Measurements from ENCODE around the gene HTT. TPM values are rescaled to one million over a fixed set of nuclear protein-coding genes. Genes with fewer than 3 reads are reported as not detected.

Gene HTT
- polyA plus RNA-seq, 3 donors: 10.2 to 19.0 (median 12.2) TPM

GRCh38 chr4:3111461-3111860 is 37.0 kb downstream of the HTT start:
- WGBS, 3 donors: 63 to 75% (median 64%) methylated on average over 5 of the region's 5 CpGs
- H3K27ac ChIP-seq (ENCODE audit: low read depth, low read length): no peak overlapping the region

DNA sequence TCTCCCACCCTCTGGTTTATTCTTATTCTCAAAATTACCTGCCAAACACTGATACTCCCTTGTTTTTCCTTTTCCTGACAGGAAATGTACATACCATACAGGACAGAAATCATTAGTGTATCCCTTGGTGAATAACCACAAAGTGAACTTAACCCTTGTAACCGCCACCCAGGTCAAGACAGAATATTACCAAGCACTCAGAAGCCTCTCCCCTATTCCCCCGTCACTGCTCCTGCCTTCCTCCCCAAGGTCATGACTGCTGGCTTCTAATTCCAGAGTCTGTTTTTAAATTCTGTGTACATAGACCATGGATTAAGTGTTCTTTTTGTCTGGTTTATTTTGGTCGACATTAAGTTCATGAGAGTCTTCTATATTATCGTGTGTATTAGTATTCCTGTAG is 37.7 kb downstream of the HTT start:
- H3K27ac ChIP-seq (ENCODE audit: low read depth, low read length): no peak overlapping the region
- WGBS, 3 donors: 70 to 77% (median 70%) methylated on average over 4 of the region's 4 CpGs

DNA sequence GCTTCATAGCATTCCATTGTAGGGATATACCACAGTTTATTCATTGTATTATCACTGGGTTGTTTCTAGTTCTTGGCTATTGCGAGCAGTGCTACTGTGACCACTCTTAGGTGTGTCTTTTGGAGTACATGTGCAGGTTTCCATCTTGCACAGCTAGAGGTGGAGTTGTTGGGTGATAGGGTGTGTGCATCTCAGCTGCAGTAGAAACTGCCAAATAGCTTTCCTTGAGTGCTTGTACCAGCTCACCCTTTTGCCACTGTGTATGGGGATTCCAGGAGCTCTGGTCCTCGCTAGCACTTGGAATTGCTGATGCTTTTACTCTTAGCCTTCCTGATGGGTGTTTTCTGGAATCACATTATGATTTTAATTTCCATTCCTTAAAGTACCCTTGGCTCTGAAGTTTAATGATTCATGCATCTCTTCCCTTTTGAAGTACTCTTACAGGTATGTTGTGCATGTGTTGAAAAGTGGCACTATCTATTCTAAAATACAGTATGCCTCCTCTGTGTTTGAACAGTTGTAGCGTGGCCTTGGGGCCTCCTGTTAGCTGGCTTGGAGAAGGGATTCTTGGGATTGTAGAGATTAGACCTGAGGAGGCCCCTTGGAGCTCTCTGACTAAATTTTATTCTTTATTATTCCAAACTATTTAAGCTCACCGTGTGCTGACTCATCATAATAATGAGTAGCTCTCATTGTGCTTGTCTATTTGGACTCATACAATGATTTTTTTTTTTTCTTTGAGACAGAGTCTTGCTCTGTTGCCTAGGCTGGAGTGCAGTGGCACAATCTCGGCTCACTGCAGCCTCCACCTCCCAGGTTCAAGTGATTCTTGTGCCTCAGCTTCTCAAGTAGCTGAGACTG is 38.4 kb downstream of the HTT start:
- no peak overlapping the region for H3K27ac ChIP-seq (ENCODE audit: low read depth, low read length)
- WGBS, 3 donors: 59 to 90% (median 88%) methylated on average over 5 of the region's 5 CpGs

DNA sequence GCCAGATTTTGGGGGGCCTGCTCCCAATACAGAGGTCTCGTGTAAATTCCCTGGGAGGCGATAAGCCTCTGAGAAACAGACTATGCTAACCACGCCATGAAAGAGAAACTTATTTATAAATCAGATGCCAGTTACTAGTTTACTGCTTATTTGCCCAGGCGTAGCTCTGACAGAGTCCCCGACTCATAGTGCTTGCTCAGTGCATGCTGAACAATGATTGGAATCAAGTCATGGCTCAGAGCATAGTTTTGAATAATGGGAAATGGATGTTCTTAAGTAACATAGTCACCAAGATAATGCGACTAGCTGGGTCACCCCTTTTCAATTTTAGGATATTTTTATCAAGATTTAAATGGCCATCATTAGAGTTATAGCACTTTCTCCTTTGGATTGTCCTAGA is 39.9 kb downstream of the HTT start:
- 96 to 97% (median 97%) methylated on average over 6 of the region's 6 CpGs for WGBS, 3 donors
- no peak overlapping the region for H3K27ac ChIP-seq (ENCODE audit: low read depth, low read length)

GRCh38 chr4:3115637-3116270 is 41.3 kb downstream of the HTT start:
- WGBS, 3 donors: 78 to 91% (median 84%) methylated on average over 15 of the region's 15 CpGs
- no peak overlapping the region for H3K27ac ChIP-seq (ENCODE audit: low read depth, low read length)

DNA sequence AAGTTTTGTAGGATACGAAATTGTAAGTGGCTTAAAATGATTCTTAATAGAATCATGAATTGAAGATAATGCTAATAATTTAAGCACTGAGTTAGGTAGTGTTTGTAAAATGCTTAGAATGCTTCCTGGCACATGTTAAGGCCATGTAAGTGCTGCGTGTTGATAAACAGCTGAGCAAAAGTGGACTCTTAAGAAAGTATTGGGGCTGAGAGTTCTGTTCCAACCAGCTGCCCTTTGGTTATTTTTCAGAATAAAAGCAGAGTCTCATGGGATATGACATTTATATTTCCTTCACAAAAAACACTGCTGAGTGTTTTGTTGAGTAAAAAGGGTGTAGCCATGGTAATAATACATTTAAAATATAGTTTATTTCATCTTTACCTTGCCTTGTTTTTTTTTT is 42.5 kb downstream of the HTT start:
- 63 to 77% (median 68%) methylated on average over 2 of the region's 2 CpGs for WGBS, 3 donors
- H3K27ac ChIP-seq (ENCODE audit: low read depth, low read length): no peak overlapping the region

- H3K27ac ChIP-seq (ENCODE audit: low read depth, low read length): no peak overlapping the region
- WGBS, 3 donors: 73 to 93% (median 87%) methylated on average over 8 of the region's 8 CpGs
These were observed 43.8 kb downstream of the HTT start for GRCh38 chr4:3118312-3118711.

DNA sequence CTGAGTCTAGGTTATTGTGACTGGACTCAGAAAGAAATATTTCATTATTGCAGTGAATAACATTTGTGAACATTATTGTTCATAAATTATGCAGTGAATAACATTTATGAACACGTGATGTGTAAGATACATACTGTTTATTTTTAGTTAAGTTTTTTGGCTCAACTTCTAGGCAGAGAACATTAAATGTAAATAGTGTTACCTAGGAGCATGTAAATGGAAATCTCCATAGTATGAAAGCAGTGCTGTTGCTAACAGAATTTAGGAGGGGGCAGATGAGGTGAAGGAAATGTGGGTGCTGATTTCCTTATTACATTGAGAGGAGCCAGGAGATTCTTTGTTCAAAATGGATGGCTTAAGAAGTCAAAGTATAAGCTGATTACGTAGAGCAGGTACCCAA is 45.0 kb downstream of the HTT start:
- WGBS, 3 donors: 62 to 93% (median 90%) methylated on average over 2 of the region's 2 CpGs
- no peak overlapping the region for H3K27ac ChIP-seq (ENCODE audit: low read depth, low read length)

DNA sequence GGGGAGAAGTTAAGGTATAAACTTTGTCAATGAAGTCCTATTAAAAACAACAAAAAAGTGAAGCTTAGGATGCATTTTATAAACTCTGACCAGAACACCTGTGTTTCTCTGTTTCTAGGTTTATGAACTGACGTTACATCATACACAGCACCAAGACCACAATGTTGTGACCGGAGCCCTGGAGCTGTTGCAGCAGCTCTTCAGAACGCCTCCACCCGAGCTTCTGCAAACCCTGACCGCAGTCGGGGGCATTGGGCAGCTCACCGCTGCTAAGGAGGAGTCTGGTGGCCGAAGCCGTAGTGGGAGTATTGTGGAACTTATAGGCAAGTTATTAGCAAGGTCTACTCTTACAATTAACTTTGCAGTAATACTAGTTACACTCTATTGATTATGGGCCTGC is 46.6 kb downstream of the HTT start:
- WGBS, 3 donors: 86 to 98% (median 88%) methylated on average over 9 of the region's 9 CpGs

GRCh38 chr4:3121596-3121995 is 47.1 kb downstream of the HTT start:
- WGBS, 3 donors: 95 to 100% (median 96%) methylated on average over 2 of the region's 2 CpGs
- no peak overlapping the region for H3K27ac ChIP-seq (ENCODE audit: low read depth, low read length)

More for the DNA sequence above, 46.6 kb downstream of the HTT start:
- no peak overlapping the region for H3K27ac ChIP-seq (ENCODE audit: low read depth, low read length)

DNA sequence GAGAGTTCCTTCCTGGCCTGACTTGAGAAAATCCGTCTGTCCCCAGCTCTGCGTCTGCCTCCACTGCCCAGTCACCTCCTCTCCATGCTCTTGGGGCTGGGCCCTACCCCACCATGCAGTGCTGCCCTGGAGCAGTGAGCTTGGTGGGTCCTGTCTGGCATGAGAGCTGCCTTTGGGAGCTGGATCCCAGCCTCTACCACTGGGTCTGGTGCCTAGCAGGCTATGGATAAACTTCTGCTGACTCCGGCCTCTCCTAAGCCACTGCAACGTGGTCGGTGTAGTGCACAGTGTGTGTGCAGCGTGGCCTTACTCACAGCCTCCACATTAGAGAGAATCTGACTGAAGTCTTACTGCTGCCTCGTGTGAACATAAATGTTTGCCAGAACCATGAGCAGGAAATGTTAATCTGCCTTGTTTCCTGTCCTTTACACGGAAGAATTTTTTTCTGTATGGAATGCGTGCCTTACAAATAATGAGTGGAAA is 47.6 kb downstream of the HTT start:
- WGBS, 3 donors: 46 to 71% (median 49%) methylated on average over 9 of the region's 9 CpGs
- no peak overlapping the region for H3K27ac ChIP-seq (ENCODE audit: low read depth, low read length)

- no peak overlapping the region for H3K27ac ChIP-seq (ENCODE audit: low read depth, low read length)
- WGBS, 3 donors: 45 to 65% (median 55%) methylated on average over 3 of the region's 3 CpGs
These were observed 48.7 kb downstream of the HTT start for GRCh38 chr4:3123181-3123671.

GRCh38 chr4:3124070-3124767 is 49.7 kb downstream of the HTT start:
- WGBS, 3 donors: 80 to 92% (median 89%) methylated on average over 7 of the region's 7 CpGs
- no peak overlapping the region for H3K27ac ChIP-seq (ENCODE audit: low read depth, low read length)

GRCh38 chr4:3127112-3127511 is 52.6 kb downstream of the HTT start:
- 88 to 95% (median 94%) methylated on average over 7 of the region's 7 CpGs for WGBS, 3 donors

DNA sequence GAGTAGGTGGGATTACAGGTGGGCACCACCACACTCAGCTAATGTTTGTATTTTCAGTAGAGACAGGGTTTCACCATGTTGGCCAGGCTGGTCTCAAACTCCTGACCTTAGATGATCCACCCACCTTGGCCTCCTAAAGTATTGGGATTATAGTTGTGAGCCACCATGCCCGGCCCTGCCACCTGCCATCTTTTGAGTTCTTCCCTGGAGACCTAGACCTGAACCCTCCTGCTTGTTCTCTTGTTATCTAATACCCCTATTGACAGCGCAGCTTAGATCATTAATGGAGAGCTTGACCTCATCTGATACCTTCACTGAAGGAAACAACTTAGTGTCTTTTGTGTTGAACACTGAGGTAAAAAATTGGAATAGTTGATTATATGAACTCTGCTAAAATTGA is 53.6 kb downstream of the HTT start:
- H3K27ac ChIP-seq (ENCODE audit: low read depth, low read length): no peak overlapping the region
- 94 to 98% (median 95%) methylated on average over 2 of the region's 2 CpGs for WGBS, 3 donors

More at GRCh38 chr4:3127112-3127511, 52.6 kb downstream of the HTT start:
- H3K27ac ChIP-seq (ENCODE audit: low read depth, low read length): no peak overlapping the region

DNA sequence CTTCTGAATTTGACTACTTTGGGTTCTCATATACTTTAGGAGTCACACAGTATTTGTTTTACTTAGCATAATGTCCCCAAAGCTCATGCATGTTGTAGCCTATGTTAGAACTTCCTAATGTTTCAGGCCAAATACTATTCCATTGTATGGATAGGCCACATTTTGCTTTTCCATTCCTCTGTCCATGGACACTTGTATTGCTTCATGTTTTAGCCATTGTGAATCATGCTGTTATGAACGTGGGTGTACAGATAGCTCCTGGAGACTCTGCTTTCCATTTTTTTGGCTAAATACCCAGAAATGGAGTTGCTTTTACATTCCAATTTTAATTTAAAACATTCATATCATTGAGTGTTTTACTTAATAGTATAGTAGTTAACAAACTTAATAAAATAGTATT is 54.5 kb downstream of the HTT start:
- WGBS, 3 donors: 72 to 83% (median 80%) methylated on average over 1 of the region's 1 CpG
- H3K27ac ChIP-seq (ENCODE audit: low read depth, low read length): no peak overlapping the region

- no peak overlapping the region for H3K27ac ChIP-seq (ENCODE audit: low read depth, low read length)
- 66 to 94% (median 90%) methylated on average over 3 of the region's 3 CpGs for WGBS, 3 donors
These were observed 55.7 kb downstream of the HTT start for GRCh38 chr4:3130201-3130600.

- H3K27ac ChIP-seq (ENCODE audit: low read depth, low read length): no peak overlapping the region
- WGBS, 3 donors: 74 to 89% (median 79%) methylated on average over 4 of the region's 4 CpGs
These were observed 56.3 kb downstream of the HTT start for GRCh38 chr4:3130826-3131225.

DNA sequence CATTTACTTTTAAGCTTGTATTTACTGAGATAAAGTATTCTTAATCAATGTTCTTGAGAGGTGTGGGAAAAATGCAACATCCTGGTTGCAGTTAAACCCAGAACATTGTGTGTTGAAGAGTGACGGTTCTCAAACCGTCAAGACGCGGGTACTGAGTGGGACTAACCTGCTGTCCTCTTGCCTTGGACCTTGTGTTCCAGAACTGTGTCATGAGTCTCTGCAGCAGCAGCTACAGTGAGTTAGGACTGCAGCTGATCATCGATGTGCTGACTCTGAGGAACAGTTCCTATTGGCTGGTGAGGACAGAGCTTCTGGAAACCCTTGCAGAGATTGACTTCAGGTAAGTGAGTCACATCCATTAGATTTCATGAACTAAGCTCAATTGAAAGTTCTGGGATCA is 59.7 kb downstream of the HTT start:
- no peak overlapping the region for H3K27ac ChIP-seq (ENCODE audit: low read depth, low read length)
- 60 to 90% (median 85%) methylated on average over 5 of the region's 5 CpGs for WGBS, 3 donors
